H1 (cell line): ENCODE data around the gene CSF2. TPM values are rescaled to one million over a fixed set of nuclear protein-coding genes. Genes with fewer than 3 reads are reported as not detected.

Source experiments
- BACH1 ChIP-seq: IDR thresholded peaks from 2 replicates; pipeline ENCODE4 v1.6.1; 2012; ENCODE audit warnings: low read length, improper control_type of control experiment
- CBX8 ChIP-seq: fragments of 300-800, 300-1000 bp; sonication (generic); IDR thresholded peaks from 2 replicates; pipeline ENCODE4 v1.7.1; 2016; ENCODE audit warnings: low read depth, low read length, borderline replicate concordance
- CREB1 ChIP-seq: IDR thresholded peaks from 2 replicates; pipeline ENCODE4 v1.6.1; 2012; ENCODE audit warnings: inconsistent platforms
- JUND ChIP-seq: IDR thresholded peaks from 2 replicates; pipeline ENCODE4 v1.6.1; 2011; ENCODE audit warnings: mild to moderate bottlenecking, improper control_type of control experiment, low read length
- KDM5A ChIP-seq: fragments of 200-600 bp; IDR thresholded peaks from 2 replicates; pipeline ENCODE4 v1.7.1; 2012; ENCODE audit warnings: mild to moderate bottlenecking, low read length, inconsistent platforms, mixed read lengths
- POLR2A ChIP-seq, 2 experiments: IDR thresholded peaks; 1 replicate in 1 of 2; 2 replicates in 1 of 2; pipeline ENCODE4 v1.6.1; 2011; ENCODE audit warnings: low read depth in 2 of 2, low read length in 2 of 2, mild to moderate bottlenecking in 2 of 2; ENCODE audit errors: control extremely low read depth in 1 of 2
- RBBP5 ChIP-seq: IDR thresholded peaks from 2 replicates; pipeline ENCODE4 v1.7.1; 2012; ENCODE audit warnings: low read depth, mild to moderate bottlenecking, inconsistent platforms, low read length, moderate library complexity, borderline replicate concordance
- SAP30 ChIP-seq: fragments of 300-600 bp; sonication (generic); IDR thresholded peaks from 2 replicates; pipeline ENCODE4 v1.7.1; 2012; ENCODE audit warnings: low read length, moderate library complexity, mild to moderate bottlenecking, inconsistent platforms; ENCODE audit not compliant: insufficient read depth, insufficient replicate concordance
- SP4 ChIP-seq: IDR thresholded peaks from 2 replicates; pipeline ENCODE4 v1.6.1; 2012; ENCODE audit warnings: low read length, inconsistent platforms
- YY1 ChIP-seq: IDR thresholded peaks from 2 replicates; pipeline ENCODE4 v1.6.1; 2011; ENCODE audit warnings: low read depth, mild to moderate bottlenecking, low read length
- polyA plus RNA-seq, 7 experiments: library from polyadenylated mRNA; depleted of rRNA in 3 of 7; stranded (reverse) in 5 of 7; unstranded in 2 of 7; fragments of >200 nt in 5 of 7; fragments of 200-250 nt in 2 of 7; gene quantifications; 1 replicate in 5 of 7; 2 replicates in 1 of 7; 4 replicates in 1 of 7; pipeline versions ENCODE4 v1.2.1 to v1.2.3, GENCODE V29; 2011 to 2013; ENCODE audit warnings: missing spikeins in 2 of 7, mixed read lengths in 2 of 7
- total RNA-seq: library from RNA; stranded (reverse); fragmentation: NEBNext Ultra II Directional; extraction: Animal tissue kit (Norgen Biotek cat#: 25700); gene quantifications from 2 replicates; pipeline ENCODE4 v1.2.1, GENCODE V29; 2021
- TF ChIP-seq, protein P1 (sequence below): fragments of 300-600 bp; sonication (generic); IDR thresholded peaks from 2 replicates; pipeline ENCODE4 v1.7.1; 2012; ENCODE audit warnings: low read length, moderate library complexity, mild to moderate bottlenecking, inconsistent platforms; ENCODE audit not compliant: insufficient replicate concordance
- TF ChIP-seq, protein P2 (sequence below): IDR thresholded peaks from 2 replicates; pipeline ENCODE4 v1.6.1; 2012; ENCODE audit warnings: low read length, inconsistent platforms

The CSF2 gene
- total and polyA plus RNA-seq, 2 of the 8 experiments (the other 6 are each of a cell fraction or from before 2014, with no cell fraction given) = not detected

- TF ChIP-seq, protein P1, sequence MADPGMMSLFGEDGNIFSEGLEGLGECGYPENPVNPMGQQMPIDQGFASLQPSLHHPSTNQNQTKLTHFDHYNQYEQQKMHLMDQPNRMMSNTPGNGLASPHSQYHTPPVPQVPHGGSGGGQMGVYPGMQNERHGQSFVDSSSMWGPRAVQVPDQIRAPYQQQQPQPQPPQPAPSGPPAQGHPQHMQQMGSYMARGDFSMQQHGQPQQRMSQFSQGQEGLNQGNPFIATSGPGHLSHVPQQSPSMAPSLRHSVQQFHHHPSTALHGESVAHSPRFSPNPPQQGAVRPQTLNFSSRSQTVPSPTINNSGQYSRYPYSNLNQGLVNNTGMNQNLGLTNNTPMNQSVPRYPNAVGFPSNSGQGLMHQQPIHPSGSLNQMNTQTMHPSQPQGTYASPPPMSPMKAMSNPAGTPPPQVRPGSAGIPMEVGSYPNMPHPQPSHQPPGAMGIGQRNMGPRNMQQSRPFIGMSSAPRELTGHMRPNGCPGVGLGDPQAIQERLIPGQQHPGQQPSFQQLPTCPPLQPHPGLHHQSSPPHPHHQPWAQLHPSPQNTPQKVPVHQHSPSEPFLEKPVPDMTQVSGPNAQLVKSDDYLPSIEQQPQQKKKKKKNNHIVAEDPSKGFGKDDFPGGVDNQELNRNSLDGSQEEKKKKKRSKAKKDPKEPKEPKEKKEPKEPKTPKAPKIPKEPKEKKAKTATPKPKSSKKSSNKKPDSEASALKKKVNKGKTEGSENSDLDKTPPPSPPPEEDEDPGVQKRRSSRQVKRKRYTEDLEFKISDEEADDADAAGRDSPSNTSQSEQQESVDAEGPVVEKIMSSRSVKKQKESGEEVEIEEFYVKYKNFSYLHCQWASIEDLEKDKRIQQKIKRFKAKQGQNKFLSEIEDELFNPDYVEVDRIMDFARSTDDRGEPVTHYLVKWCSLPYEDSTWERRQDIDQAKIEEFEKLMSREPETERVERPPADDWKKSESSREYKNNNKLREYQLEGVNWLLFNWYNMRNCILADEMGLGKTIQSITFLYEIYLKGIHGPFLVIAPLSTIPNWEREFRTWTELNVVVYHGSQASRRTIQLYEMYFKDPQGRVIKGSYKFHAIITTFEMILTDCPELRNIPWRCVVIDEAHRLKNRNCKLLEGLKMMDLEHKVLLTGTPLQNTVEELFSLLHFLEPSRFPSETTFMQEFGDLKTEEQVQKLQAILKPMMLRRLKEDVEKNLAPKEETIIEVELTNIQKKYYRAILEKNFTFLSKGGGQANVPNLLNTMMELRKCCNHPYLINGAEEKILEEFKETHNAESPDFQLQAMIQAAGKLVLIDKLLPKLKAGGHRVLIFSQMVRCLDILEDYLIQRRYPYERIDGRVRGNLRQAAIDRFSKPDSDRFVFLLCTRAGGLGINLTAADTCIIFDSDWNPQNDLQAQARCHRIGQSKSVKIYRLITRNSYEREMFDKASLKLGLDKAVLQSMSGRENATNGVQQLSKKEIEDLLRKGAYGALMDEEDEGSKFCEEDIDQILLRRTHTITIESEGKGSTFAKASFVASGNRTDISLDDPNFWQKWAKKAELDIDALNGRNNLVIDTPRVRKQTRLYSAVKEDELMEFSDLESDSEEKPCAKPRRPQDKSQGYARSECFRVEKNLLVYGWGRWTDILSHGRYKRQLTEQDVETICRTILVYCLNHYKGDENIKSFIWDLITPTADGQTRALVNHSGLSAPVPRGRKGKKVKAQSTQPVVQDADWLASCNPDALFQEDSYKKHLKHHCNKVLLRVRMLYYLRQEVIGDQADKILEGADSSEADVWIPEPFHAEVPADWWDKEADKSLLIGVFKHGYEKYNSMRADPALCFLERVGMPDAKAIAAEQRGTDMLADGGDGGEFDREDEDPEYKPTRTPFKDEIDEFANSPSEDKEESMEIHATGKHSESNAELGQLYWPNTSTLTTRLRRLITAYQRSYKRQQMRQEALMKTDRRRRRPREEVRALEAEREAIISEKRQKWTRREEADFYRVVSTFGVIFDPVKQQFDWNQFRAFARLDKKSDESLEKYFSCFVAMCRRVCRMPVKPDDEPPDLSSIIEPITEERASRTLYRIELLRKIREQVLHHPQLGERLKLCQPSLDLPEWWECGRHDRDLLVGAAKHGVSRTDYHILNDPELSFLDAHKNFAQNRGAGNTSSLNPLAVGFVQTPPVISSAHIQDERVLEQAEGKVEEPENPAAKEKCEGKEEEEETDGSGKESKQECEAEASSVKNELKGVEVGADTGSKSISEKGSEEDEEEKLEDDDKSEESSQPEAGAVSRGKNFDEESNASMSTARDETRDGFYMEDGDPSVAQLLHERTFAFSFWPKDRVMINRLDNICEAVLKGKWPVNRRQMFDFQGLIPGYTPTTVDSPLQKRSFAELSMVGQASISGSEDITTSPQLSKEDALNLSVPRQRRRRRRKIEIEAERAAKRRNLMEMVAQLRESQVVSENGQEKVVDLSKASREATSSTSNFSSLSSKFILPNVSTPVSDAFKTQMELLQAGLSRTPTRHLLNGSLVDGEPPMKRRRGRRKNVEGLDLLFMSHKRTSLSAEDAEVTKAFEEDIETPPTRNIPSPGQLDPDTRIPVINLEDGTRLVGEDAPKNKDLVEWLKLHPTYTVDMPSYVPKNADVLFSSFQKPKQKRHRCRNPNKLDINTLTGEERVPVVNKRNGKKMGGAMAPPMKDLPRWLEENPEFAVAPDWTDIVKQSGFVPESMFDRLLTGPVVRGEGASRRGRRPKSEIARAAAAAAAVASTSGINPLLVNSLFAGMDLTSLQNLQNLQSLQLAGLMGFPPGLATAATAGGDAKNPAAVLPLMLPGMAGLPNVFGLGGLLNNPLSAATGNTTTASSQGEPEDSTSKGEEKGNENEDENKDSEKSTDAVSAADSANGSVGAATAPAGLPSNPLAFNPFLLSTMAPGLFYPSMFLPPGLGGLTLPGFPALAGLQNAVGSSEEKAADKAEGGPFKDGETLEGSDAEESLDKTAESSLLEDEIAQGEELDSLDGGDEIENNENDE = no peak
- no peak for TF ChIP-seq SAP30
- TF ChIP-seq JUND = no peak
- no peak for TF ChIP-seq KDM5A
- TF ChIP-seq YY1 = no peak
- no peak for TF ChIP-seq CBX8
- no peak for TF ChIP-seq SP4
- TF ChIP-seq CREB1 = no peak
- no peak for TF ChIP-seq RBBP5
- TF ChIP-seq POLR2A (IDR thresholded peaks at IDR 0.05; ENCODE audit: control extremely low read depth in 1 of 2, low read depth in 2 of 2, low read length in 2 of 2) = no peak
- no peak for TF ChIP-seq BACH1
- TF ChIP-seq, protein P2, sequence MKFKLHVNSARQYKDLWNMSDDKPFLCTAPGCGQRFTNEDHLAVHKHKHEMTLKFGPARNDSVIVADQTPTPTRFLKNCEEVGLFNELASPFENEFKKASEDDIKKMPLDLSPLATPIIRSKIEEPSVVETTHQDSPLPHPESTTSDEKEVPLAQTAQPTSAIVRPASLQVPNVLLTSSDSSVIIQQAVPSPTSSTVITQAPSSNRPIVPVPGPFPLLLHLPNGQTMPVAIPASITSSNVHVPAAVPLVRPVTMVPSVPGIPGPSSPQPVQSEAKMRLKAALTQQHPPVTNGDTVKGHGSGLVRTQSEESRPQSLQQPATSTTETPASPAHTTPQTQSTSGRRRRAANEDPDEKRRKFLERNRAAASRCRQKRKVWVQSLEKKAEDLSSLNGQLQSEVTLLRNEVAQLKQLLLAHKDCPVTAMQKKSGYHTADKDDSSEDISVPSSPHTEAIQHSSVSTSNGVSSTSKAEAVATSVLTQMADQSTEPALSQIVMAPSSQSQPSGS = no peak
These were observed 24.0 kb upstream of the CSF2 start (continued) for GRCh38 chr5:132049559-132049958.
